HCT116 (cell line): ENCODE data around the gene CDA. TPM values are rescaled to one million over a fixed set of nuclear protein-coding genes. Genes with fewer than 3 reads are reported as not detected.

Experiments used
- ATAC-seq: fragments of 200-7000 bp; cut with Tn5 transposase; 2 replicates; pipeline ENCODE4 v1.9.1; 2020; ENCODE audit warnings: mild to moderate bottlenecking, moderate library complexity
- BruUV-seq: library from RNA; stranded (reverse); fragments of 400-500 nt; replicated peaks from 2 replicates; lab custom pipeline; 2021; lab: Mats Ljungman, UMichigan
- CTCF ChIA-PET: fragments of 300-600 bp; sonication (Branson Sonifier 250); formaldehyde crosslinking; loops from one replicate; lab custom pipeline; 2021; ENCODE audit warnings: antibody characterized with exemption; lab: Charles Lee
- POLR2A ChIA-PET: fragments of 300-600, 350-600 bp; sonication (Branson Sonifier 250); formaldehyde crosslinking; loops from one replicate; lab custom pipeline; 2021; ENCODE audit warnings: antibody characterized with exemption; lab: Charles Lee
- RAD21 ChIA-PET, 2 experiments: fragments of 300-600 bp; sonication (Branson Sonifier 250); formaldehyde crosslinking; loops; one replicate each; lab custom pipeline; 2023; ENCODE audit warnings: low total read pairs in 2 of 2; ENCODE audit not compliant: uncharacterized antibody in 2 of 2, unreplicated experiment in 2 of 2, low non-redundant PET in 1 of 2; lab: Charles Lee
- DNase-seq: peaks from one replicate; pipeline ENCODE4 v3.0.0-alpha.2; 2010; ENCODE audit warnings: low read depth, low spot score
- H2AFZ ChIP-seq: fragments of 200-600 bp; shearing (Covaris generic), sonication (generic); 2 replicates; pipeline ENCODE4 v1.6.1; 2017; ENCODE audit warnings: low read depth, mixed run types, mixed read lengths, antibody characterized with exemption, low read length; ENCODE audit not compliant: poor library complexity, severe bottlenecking
- H3K27ac ChIP-seq: 2 replicates; pipeline ENCODE4 v1.5.1; 2012; ENCODE audit warnings: low read depth, low read length
- H3K27me3 ChIP-seq: fragments of 200-600 bp; sonication (generic); 2 replicates; pipeline ENCODE4 v1.6.1; 2016; ENCODE audit warnings: mixed run types, low read length, mixed read lengths; ENCODE audit not compliant: insufficient read depth
- H3K36me3 ChIP-seq, 2 experiments: fragments of 200-500 bp in 1 of 2; fragments of 200-600 bp in 1 of 2; sonication (Bioruptor generic) in 1 of 2; sonication (generic) in 1 of 2; 2 replicates each; pipeline versions ENCODE4 v1.5.1 to v1.6.1; 2014 to 2016; ENCODE audit warnings: low read length in 2 of 2, inconsistent platforms in 1 of 2, mixed read lengths in 1 of 2, mixed run types in 1 of 2; ENCODE audit not compliant: insufficient read depth in 2 of 2, control insufficient read depth in 1 of 2
- H3K4me1 ChIP-seq, 2 experiments: fragments of 200-600 bp in 1 of 2; sonication (generic) in 1 of 2; 2 replicates each; pipeline versions ENCODE4 v1.5.1 to v1.6.1; 2012 to 2017; ENCODE audit warnings: low read length in 2 of 2, inconsistent platforms in 1 of 2, mild to moderate bottlenecking in 1 of 2, mixed read lengths in 1 of 2, mixed run types in 1 of 2, moderate library complexity in 1 of 2; ENCODE audit not compliant: insufficient read depth in 2 of 2, control insufficient read depth in 1 of 2
- H3K4me2 ChIP-seq: fragments of 200-600 bp; sonication (generic); 2 replicates; pipeline ENCODE4 v1.6.1; 2017; ENCODE audit warnings: mixed run types, low read length, mixed read lengths
- H3K4me3 ChIP-seq, 2 experiments: fragments of 200-600 bp in 1 of 2; sonication (generic) in 1 of 2; replicated peaks in 1 of 2; 2 replicates each; pipeline ENCODE4 v1.5.1; 2011 to 2016; ENCODE audit warnings: low read length in 2 of 2, control low read depth in 1 of 2, low read depth in 1 of 2, mild to moderate bottlenecking in 1 of 2, mixed read lengths in 1 of 2, mixed run types in 1 of 2
- H3K79me2 ChIP-seq: fragments of 200-600 bp; sonication (generic); 2 replicates; pipeline ENCODE4 v1.6.1; 2017; ENCODE audit warnings: mild to moderate bottlenecking, mixed run types, low read length, moderate library complexity, mixed read lengths; ENCODE audit not compliant: insufficient read depth
- H3K9ac ChIP-seq: fragments of 200-600 bp; sonication (generic); 2 replicates; pipeline ENCODE4 v1.6.1; 2016; ENCODE audit warnings: low read length, mixed read lengths
- H3K9me2 ChIP-seq: fragments of 200-600 bp; sonication (generic), shearing (Covaris generic); 2 replicates; pipeline ENCODE4 v1.6.1; 2017; ENCODE audit warnings: mixed run types, mild to moderate bottlenecking, moderate library complexity; ENCODE audit not compliant: insufficient read depth
- H3K9me3 ChIP-seq, 2 experiments: fragments of 200-500 bp in 1 of 2; fragments of 200-600 bp in 1 of 2; sonication (Bioruptor generic) in 1 of 2; sonication (generic) in 1 of 2; 2 replicates each; pipeline ENCODE4 v1.6.1; 2014 to 2017; ENCODE audit warnings: low read length in 2 of 2, mixed read lengths in 2 of 2, inconsistent platforms in 1 of 2, low read depth in 1 of 2, mild to moderate bottlenecking in 1 of 2, mixed run types in 1 of 2, moderate library complexity in 1 of 2; ENCODE audit not compliant: control insufficient read depth in 1 of 2, insufficient read depth in 1 of 2
- H4K20me1 ChIP-seq: fragments of 200-600 bp; sonication (generic), shearing (Covaris generic); 2 replicates; pipeline ENCODE4 v1.6.1; 2017; ENCODE audit warnings: mixed run types, mild to moderate bottlenecking, moderate library complexity; ENCODE audit not compliant: insufficient read depth
- ATF3 ChIP-seq: IDR thresholded peaks from 2 replicates; pipeline ENCODE4 v1.6.1; 2012
- CBX3 ChIP-seq: IDR thresholded peaks from 2 replicates; pipeline ENCODE4 v1.6.1; 2012; ENCODE audit warnings: low read depth
- CEBPB ChIP-seq: IDR thresholded peaks from 2 replicates; pipeline ENCODE4 v1.6.1; 2012; ENCODE audit warnings: low read depth
- EGR1 ChIP-seq: IDR thresholded peaks from 2 replicates; pipeline ENCODE4 v1.6.1; 2012; ENCODE audit warnings: low read depth
- ELF1 ChIP-seq: IDR thresholded peaks from 2 replicates; pipeline ENCODE4 v1.6.1; 2012; ENCODE audit warnings: low read depth, borderline replicate concordance
- EZH2 ChIP-seq: fragments of 200-600 bp; sonication (generic); IDR thresholded peaks from 2 replicates; pipeline ENCODE4 v1.6.1; 2017; ENCODE audit warnings: antibody characterized with exemption, mixed run types
- EZH2phosphoT487 ChIP-seq: fragments of 200-600 bp; IDR thresholded peaks from 2 replicates; pipeline ENCODE4 v1.6.1; 2018; ENCODE audit warnings: antibody characterized with exemption, borderline replicate concordance
- JUND ChIP-seq: IDR thresholded peaks from 2 replicates; pipeline ENCODE4 v1.6.1; 2012
- MAX ChIP-seq: IDR thresholded peaks from 2 replicates; pipeline ENCODE4 v1.6.1; 2012
- POLR2A ChIP-seq: IDR thresholded peaks from 2 replicates; pipeline ENCODE4 v1.7.0; 2011; ENCODE audit warnings: borderline replicate concordance; ENCODE audit not compliant: insufficient read depth, insufficient read length; ENCODE audit errors: extremely low read depth
- POLR2AphosphoS5 ChIP-seq: IDR thresholded peaks from 2 replicates; pipeline ENCODE4 v1.6.1; 2011; ENCODE audit warnings: mild to moderate bottlenecking, low read depth, low read length, moderate library complexity
- RAD21 ChIP-seq: IDR thresholded peaks from 2 replicates; pipeline ENCODE4 v1.6.1; 2012; ENCODE audit warnings: low read depth, mild to moderate bottlenecking
- SIN3A ChIP-seq: IDR thresholded peaks from 2 replicates; pipeline ENCODE4 v1.6.1; 2012; ENCODE audit warnings: low read depth
- SP1 ChIP-seq: IDR thresholded peaks from 2 replicates; pipeline ENCODE4 v1.6.1; 2012; ENCODE audit warnings: low read depth
- TCF7L2 ChIP-seq: IDR thresholded peaks from 2 replicates; pipeline ENCODE4 v1.7.0; 2011; ENCODE audit warnings: borderline replicate concordance, inconsistent platforms; ENCODE audit not compliant: insufficient read depth, insufficient read length; ENCODE audit errors: extremely low read depth
- YY1 ChIP-seq: IDR thresholded peaks from 2 replicates; pipeline ENCODE4 v1.6.1; 2011; ENCODE audit warnings: low read length, low read depth, moderate library complexity, mild to moderate bottlenecking; ENCODE audit not compliant: insufficient replicate concordance; ENCODE audit errors: extremely low read depth
- ZNF274 ChIP-seq: fragments of 200-500 bp; sonication (Bioruptor generic); IDR thresholded peaks from 2 replicates; pipeline ENCODE4 v1.6.1; 2014; ENCODE audit warnings: mild to moderate bottlenecking, low read depth, low read length, inconsistent platforms
- intact Hi-C: fragments of 100-400 bp; cut with micrococcal nuclease; formaldehyde crosslinking; loops from 2 replicates; pipeline ENCODE4 v1.10.0; 2022
- total RNA-seq: library from RNA; stranded (reverse); gene quantifications from one replicate; pipeline ENCODE4 v1.2.1, GENCODE V29; 2021; ENCODE audit not compliant: unreplicated experiment
- TF ChIP-seq, protein P1 (sequence below): IDR thresholded peaks from 2 replicates; pipeline ENCODE4 v1.6.1; 2012; ENCODE audit warnings: low read depth
- TF ChIP-seq, protein P2 (sequence below), 3 experiments: fragments of 200-600 bp in 1 of 3; sonication (generic) in 1 of 3; IDR thresholded peaks in 2 of 3; conservative IDR thresholded peaks in 1 of 3; 2 replicates each; pipeline ENCODE4 v1.5.1; 2012 to 2017; ENCODE audit warnings: low read depth in 2 of 3, low read length in 2 of 3, antibody characterized with exemption in 1 of 3, borderline replicate concordance in 1 of 3, control low read depth in 1 of 3, mild to moderate bottlenecking in 1 of 3, mixed read lengths in 1 of 3, mixed run types in 1 of 3, moderate library complexity in 1 of 3; ENCODE audit not compliant: insufficient read depth in 1 of 3

Gene CDA
- total RNA-seq, 1 experiment from 2014 or later: 28.6 TPM

- Histone ChIP-seq H3K36me3 (no peaks in the 10 kb centered on the region), H3K9me2 (no peaks in the 10 kb centered on the region), H3K9me3 (no peaks in the 10 kb centered on the region), H3K9ac (peak overlapping the region; percentile 70; the same call in 1 of the 2 replicates), H3K4me3 (peak overlapping the region in 1 of 2 experiments; percentile 2; a peak in 1 of 4 replicates), H3K4me2 (peak overlapping the region; percentile 65), H3K27me3 (no peaks in the 10 kb centered on the region), H3K4me1 (peaks cover 34 to 45% of the 10 kb centered on the region in 2 experiments), H3K27ac (peak overlapping the region; percentile 94), H4K20me1 (no peaks in the 10 kb centered on the region), H3K79me2 (no peaks in the 10 kb centered on the region), H2AFZ (no peak overlapping the region)
- peak; percentile 68 for ATAC-seq
- ChIA-PET POLR2A (interaction anchor here (1.7 kb wide), 1 partner anchor 24 kb away, joined by 5 read pairs; the partner anchor contains the start of gene CDA), RAD21 (interaction anchor here (0.7 to 1.1 kb wide), 3 partner anchors 9 to 118 kb away, joined by 3 to 4 read pairs (median 4); partner anchors contain the start of gene CDA (in 1 of the 2)), CTCF (interaction anchor here (2.1 kb wide), 1 partner anchor 22 kb away, joined by 10 read pairs; no protein-coding TSS in a partner anchor)
- DNase-seq: peak; percentile 71
- no TSS peak for BruUV-seq
- intact Hi-C loops: loop anchor here (5.0 kb wide), 1 partner anchor 35 kb away; no protein-coding TSS in a partner anchor
- TF ChIP-seq JUND: peak; percentile 56
- no peak for TF ChIP-seq YY1
- TF ChIP-seq CBX3: peak; percentile 87
- peak; percentile 75 for TF ChIP-seq SP1
- no peak for TF ChIP-seq CEBPB
- TF ChIP-seq, protein P1, sequence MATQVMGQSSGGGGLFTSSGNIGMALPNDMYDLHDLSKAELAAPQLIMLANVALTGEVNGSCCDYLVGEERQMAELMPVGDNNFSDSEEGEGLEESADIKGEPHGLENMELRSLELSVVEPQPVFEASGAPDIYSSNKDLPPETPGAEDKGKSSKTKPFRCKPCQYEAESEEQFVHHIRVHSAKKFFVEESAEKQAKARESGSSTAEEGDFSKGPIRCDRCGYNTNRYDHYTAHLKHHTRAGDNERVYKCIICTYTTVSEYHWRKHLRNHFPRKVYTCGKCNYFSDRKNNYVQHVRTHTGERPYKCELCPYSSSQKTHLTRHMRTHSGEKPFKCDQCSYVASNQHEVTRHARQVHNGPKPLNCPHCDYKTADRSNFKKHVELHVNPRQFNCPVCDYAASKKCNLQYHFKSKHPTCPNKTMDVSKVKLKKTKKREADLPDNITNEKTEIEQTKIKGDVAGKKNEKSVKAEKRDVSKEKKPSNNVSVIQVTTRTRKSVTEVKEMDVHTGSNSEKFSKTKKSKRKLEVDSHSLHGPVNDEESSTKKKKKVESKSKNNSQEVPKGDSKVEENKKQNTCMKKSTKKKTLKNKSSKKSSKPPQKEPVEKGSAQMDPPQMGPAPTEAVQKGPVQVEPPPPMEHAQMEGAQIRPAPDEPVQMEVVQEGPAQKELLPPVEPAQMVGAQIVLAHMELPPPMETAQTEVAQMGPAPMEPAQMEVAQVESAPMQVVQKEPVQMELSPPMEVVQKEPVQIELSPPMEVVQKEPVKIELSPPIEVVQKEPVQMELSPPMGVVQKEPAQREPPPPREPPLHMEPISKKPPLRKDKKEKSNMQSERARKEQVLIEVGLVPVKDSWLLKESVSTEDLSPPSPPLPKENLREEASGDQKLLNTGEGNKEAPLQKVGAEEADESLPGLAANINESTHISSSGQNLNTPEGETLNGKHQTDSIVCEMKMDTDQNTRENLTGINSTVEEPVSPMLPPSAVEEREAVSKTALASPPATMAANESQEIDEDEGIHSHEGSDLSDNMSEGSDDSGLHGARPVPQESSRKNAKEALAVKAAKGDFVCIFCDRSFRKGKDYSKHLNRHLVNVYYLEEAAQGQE: no peak
- no peak for TF ChIP-seq ATF3
- TF ChIP-seq RAD21: no peak
- TF ChIP-seq MAX: no peak
- TF ChIP-seq POLR2AphosphoS5: peak; percentile 30; the same call in 1 of the 2 replicates
- no peak for TF ChIP-seq ZNF274
- no peak for TF ChIP-seq EZH2phosphoT487
- no peak for TF ChIP-seq ELF1
- TF ChIP-seq EGR1: peak; percentile 88
- no peak for TF ChIP-seq TCF7L2
- TF ChIP-seq EZH2: no peak
- no peak for TF ChIP-seq POLR2A
- no peak for TF ChIP-seq SIN3A
- TF ChIP-seq, protein P2, sequence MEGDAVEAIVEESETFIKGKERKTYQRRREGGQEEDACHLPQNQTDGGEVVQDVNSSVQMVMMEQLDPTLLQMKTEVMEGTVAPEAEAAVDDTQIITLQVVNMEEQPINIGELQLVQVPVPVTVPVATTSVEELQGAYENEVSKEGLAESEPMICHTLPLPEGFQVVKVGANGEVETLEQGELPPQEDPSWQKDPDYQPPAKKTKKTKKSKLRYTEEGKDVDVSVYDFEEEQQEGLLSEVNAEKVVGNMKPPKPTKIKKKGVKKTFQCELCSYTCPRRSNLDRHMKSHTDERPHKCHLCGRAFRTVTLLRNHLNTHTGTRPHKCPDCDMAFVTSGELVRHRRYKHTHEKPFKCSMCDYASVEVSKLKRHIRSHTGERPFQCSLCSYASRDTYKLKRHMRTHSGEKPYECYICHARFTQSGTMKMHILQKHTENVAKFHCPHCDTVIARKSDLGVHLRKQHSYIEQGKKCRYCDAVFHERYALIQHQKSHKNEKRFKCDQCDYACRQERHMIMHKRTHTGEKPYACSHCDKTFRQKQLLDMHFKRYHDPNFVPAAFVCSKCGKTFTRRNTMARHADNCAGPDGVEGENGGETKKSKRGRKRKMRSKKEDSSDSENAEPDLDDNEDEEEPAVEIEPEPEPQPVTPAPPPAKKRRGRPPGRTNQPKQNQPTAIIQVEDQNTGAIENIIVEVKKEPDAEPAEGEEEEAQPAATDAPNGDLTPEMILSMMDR (IDR thresholded peaks at IDR 0.05 in 2 of 3, conservative IDR thresholded peaks at IDR 0.05 in 1 of 3; ENCODE audit: borderline replicate concordance in 1 of 3, insufficient read depth in 1 of 3, low read depth in 2 of 3, low read length in 2 of 3): no peak
Measured at GRCh38 chr1:20612221-20612746, 23.4 kb downstream of the CDA start.
